ENCODE results near the gene TUBB4A. TPM values are rescaled to one million over a fixed set of nuclear protein-coding genes. Genes with fewer than 3 reads are reported as not detected.
A peak's percentile ranks its signal among the peaks of the same experiment; 100 is the strongest.

Gene TUBB4A
- total and polyA plus RNA-seq, 9 of the 15 experiments (the other 6 are each of a cell fraction or from before 2014, with no cell fraction given): 0.14 to 7.0 (median 0.75) TPM

DNA sequence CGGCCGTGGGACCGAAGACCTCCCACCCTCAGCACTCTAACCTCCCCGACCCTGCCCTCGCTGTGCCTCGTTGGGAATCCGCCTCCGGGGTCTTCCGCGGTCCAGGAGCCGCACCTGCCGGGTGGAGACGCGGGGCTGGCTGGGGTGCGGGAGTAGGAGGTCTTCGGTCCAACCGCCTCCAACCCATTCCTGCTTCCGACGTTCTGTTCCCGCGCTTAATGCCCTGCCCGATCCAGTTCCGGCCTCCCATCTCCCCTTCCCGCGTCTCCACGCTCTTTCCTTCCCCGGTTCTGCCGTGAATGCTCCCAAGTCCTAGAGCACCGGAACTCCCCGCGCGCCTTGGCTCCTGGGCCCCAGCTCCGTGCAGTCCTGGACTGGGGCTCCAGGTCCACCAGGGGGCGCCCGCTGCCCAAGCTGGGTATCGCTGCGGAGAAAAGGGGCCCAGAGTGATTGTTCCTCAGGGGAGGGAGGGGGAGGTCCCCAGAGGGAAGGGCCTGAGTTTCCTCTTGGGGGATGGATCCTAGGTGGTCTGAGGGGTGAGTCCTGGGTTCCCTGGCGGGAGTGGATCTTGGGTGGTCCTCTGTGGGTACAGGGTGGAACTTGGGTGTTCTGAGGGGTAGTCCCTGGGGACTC, 14.7 kb upstream of the TUBB4A start (continued):
- TF ChIP-seq GTF2A2 (tag; IDR thresholded peaks at IDR 0.05): no peak
- TF ChIP-seq ZNF583 (CRISPR knock-in tag; IDR thresholded peaks at IDR 0.05): 0 out of 2 replicates have a peak, but pooled peaks have one; percentile 51
- 0 out of 2 replicates have a peak, but pooled peaks have one; percentile 33 for TF ChIP-seq NFIC (IDR thresholded peaks at IDR 0.05)
- no peak for TF ChIP-seq FOXP4 (CRISPR knock-in tag; IDR thresholded peaks at IDR 0.05; ENCODE audit: borderline replicate concordance)
- TF ChIP-seq HDAC1 (IDR thresholded peaks at IDR 0.05): peak in 1 of 2 experiments; percentile 21; a peak in 2 of 4 replicates
- TF ChIP-seq GMEB1 (CRISPR knock-in tag; IDR thresholded peaks at IDR 0.05): no peak
- TF ChIP-seq KLF13 (tag; IDR thresholded peaks at IDR 0.05; ENCODE audit: borderline replicate concordance, low read depth): no peak
- no peak for TF ChIP-seq ZFP30 (CRISPR knock-in tag; IDR thresholded peaks at IDR 0.05; ENCODE audit: borderline replicate concordance)
- TF ChIP-seq, protein P1, sequence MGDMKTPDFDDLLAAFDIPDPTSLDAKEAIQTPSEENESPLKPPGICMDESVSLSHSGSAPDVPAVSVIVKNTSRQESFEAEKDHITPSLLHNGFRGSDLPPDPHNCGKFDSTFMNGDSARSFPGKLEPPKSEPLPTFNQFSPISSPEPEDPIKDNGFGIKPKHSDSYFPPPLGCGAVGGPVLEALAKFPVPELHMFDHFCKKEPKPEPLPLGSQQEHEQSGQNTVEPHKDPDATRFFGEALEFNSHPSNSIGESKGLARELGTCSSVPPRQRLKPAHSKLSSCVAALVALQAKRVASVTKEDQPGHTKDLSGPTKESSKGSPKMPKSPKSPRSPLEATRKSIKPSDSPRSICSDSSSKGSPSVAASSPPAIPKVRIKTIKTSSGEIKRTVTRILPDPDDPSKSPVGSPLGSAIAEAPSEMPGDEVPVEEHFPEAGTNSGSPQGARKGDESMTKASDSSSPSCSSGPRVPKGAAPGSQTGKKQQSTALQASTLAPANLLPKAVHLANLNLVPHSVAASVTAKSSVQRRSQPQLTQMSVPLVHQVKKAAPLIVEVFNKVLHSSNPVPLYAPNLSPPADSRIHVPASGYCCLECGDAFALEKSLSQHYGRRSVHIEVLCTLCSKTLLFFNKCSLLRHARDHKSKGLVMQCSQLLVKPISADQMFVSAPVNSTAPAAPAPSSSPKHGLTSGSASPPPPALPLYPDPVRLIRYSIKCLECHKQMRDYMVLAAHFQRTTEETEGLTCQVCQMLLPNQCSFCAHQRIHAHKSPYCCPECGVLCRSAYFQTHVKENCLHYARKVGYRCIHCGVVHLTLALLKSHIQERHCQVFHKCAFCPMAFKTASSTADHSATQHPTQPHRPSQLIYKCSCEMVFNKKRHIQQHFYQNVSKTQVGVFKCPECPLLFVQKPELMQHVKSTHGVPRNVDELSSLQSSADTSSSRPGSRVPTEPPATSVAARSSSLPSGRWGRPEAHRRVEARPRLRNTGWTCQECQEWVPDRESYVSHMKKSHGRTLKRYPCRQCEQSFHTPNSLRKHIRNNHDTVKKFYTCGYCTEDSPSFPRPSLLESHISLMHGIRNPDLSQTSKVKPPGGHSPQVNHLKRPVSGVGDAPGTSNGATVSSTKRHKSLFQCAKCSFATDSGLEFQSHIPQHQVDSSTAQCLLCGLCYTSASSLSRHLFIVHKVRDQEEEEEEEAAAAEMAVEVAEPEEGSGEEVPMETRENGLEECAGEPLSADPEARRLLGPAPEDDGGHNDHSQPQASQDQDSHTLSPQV (IDR thresholded peaks at IDR 0.05): no peak
- TF ChIP-seq BCOR (IDR thresholded peaks at IDR 0.05): peak; percentile 15; the same call in 1 of the 2 replicates
- no peak for TF ChIP-seq CCAR2 (IDR thresholded peaks at IDR 0.05; ENCODE audit: low read depth, low read length)
- peak; percentile 47; the same call in 1 of the 2 replicates for TF ChIP-seq ZBTB2 (IDR thresholded peaks at IDR 0.05)
- peak; percentile 77; the same call in 1 of the 2 replicates for TF ChIP-seq KAT7 (CRISPR knock-in tag; IDR thresholded peaks at IDR 0.05; ENCODE audit: borderline replicate concordance)
- peak; percentile 19; the same call in 1 of the 2 replicates for TF ChIP-seq TCF3 (CRISPR knock-in tag; IDR thresholded peaks at IDR 0.05)
- TF ChIP-seq RAD21 (CRISPR knock-in tag; conservative IDR thresholded peaks at IDR 0.05 in 1 of 2, IDR thresholded peaks at IDR 0.05 in 1 of 2): peak; percentile 97 to 98
- TF ChIP-seq RBFOX2 (IDR thresholded peaks at IDR 0.05; ENCODE audit: low read depth, low read length): peak; percentile 87
- TF ChIP-seq ZNF124 (CRISPR knock-in tag; IDR thresholded peaks at IDR 0.05): no peak
- TF ChIP-seq MXI1 (IDR thresholded peaks at IDR 0.05; ENCODE audit: low read depth, low read length): no peak
- TF ChIP-seq SIRT6 (IDR thresholded peaks at IDR 0.05; ENCODE audit: low read depth, low read length): no peak
